ENCODE results near the gene PALM3. TPM values are rescaled to one million over a fixed set of nuclear protein-coding genes. Genes with fewer than 3 reads are reported as not detected.
"Not testable (repeated sequence)": the region's sequence is repeated elsewhere in the genome, so short reads cannot be mapped to it uniquely, and the experiment has no call there.

PALM3 gene
- total and polyA plus RNA-seq, 2 donors (not counting 3 experiments of a cell fraction or from before 2014, with no cell fraction given) = 0.08 to 0.31 TPM

GRCh38 chr19:14042659-14043608 lies 18.9 kb downstream of the PALM3 start:
- H3K4me2 ChIP-seq (ENCODE audit: insufficient read depth, low read length); H3K79me2 ChIP-seq (ENCODE audit: control insufficient read depth, insufficient read depth, low read length); H3K9me1 ChIP-seq (replicated peaks; ENCODE audit: control insufficient read depth, extremely low read depth, insufficient read depth, low read length); dilution Hi-C loops (cut with MboI; ENCODE audit: extremely low pct_ligation_motif_present, low sequenced_read_pairs); H3K36me3 ChIP-seq (ENCODE audit: control insufficient read depth in 2 of 2, extremely low read depth in 1 of 2, insufficient read depth in 2 of 2, low read length in 2 of 2); H3K27me3 ChIP-seq (ENCODE audit: control insufficient read depth in 2 of 2, insufficient read depth in 2 of 2, low read length in 2 of 2); BruUV-seq (replicated peaks); H3K9me3 ChIP-seq (replicated peaks; ENCODE audit: control insufficient read depth, insufficient read depth, low read length); H4K20me1 ChIP-seq (replicated peaks; ENCODE audit: control insufficient read depth, extremely low read depth, insufficient read depth, low read length); H3K4me3 ChIP-seq (replicated peaks in 1 of 3; ENCODE audit: insufficient read depth in 1 of 3, low read depth in 1 of 3, low read length in 3 of 3); H3K4me1 ChIP-seq (ENCODE audit: control insufficient read depth, extremely low read depth, insufficient read depth, low read length): not testable (repeated sequence)
- peak overlapping the region; percentile 48 for H3K27ac ChIP-seq (ENCODE audit: insufficient read depth, low read depth, low read length)
- CTCF ChIA-PET = interaction anchor here (0.7 to 3.8 kb wide), 20 partner anchors 9 to 163 kb away, joined by 3 to 22 read pairs (median 4); partner anchors contain the start of genes ASF1B, IL27RA, RFX1 and RLN3
- intact Hi-C loops (cut with micrococcal nuclease) = loop anchor here (1.0 to 10.0 kb wide), 4 partner anchors 36 to 448 kb away; partner anchors contain the start of genes DCAF15 and RFX1
- H2AFZ ChIP-seq (ENCODE audit: low read depth, low read length) = peak overlapping the region; percentile 48
- peak overlapping the region; percentile 13 for H3K9ac ChIP-seq (replicated peaks; ENCODE audit: extremely low read depth, insufficient read depth, low read length)
- peak; percentile 59 to 63 for TF ChIP-seq CTCF (IDR thresholded peaks at IDR 0.05; ENCODE audit: extremely low read depth in 1 of 2, insufficient read depth in 1 of 2, low read depth in 1 of 2, low read length in 2 of 2)
- POLR2A ChIA-PET = interaction anchor here (0.7 kb wide), 1 partner anchor 819 kb away, joined by 3 read pairs; no protein-coding TSS in a partner anchor
- FAIRE-seq (peak; percentile 69), DNase-seq (ENCODE audit: low read depth, low spot score) (peak; percentile 78)

- CTCF ChIA-PET = interaction anchor here (0.9 to 3.1 kb wide), 4 partner anchors 8 to 178 kb away, joined by 3 to 12 read pairs (median 3); partner anchors contain the start of gene IL27RA
- H3K4me2 ChIP-seq (ENCODE audit: insufficient read depth, low read length) = no peak overlapping the region
- dilution Hi-C loops (cut with MboI; ENCODE audit: extremely low pct_ligation_motif_present, low sequenced_read_pairs) = no loop called here
These were observed 22.7 kb downstream of the PALM3 start for GRCh38 chr19:14039181-14039580.

More at GRCh38 chr19:14039181-14039580, 22.7 kb downstream of the PALM3 start:
- no peak overlapping the region for H3K27ac ChIP-seq (ENCODE audit: insufficient read depth, low read depth, low read length)
- TF ChIP-seq POLR2A (IDR thresholded peaks at IDR 0.05; ENCODE audit: low read depth, low read length) (no peak), EZH2 (IDR thresholded peaks at IDR 0.05; ENCODE audit: borderline replicate concordance, low read depth, low read length, severe bottlenecking) (no peak), GATA2 (IDR thresholded peaks at IDR 0.05; ENCODE audit: insufficient read depth, insufficient read length, low read depth, low read length) (no peak), FOS (IDR thresholded peaks at IDR 0.05; ENCODE audit: borderline replicate concordance, insufficient read depth, low read length) (no peak), JUN (IDR thresholded peaks at IDR 0.05; ENCODE audit: borderline replicate concordance, insufficient read depth, insufficient read length, low read depth) (no peak), MYC (IDR thresholded peaks at IDR 0.05; ENCODE audit: low read depth, low read length) (no peak), MAX (IDR thresholded peaks at IDR 0.05; ENCODE audit: insufficient read depth, insufficient read length) (no peak), POLR2AphosphoS5 (IDR thresholded peaks at IDR 0.05; ENCODE audit: insufficient read depth, low read depth, low read length) (no peak), CTCF (IDR thresholded peaks at IDR 0.05; ENCODE audit: extremely low read depth in 1 of 2, insufficient read depth in 1 of 2, low read depth in 1 of 2, low read length in 2 of 2) (no peak)
- BruUV-seq (replicated peaks) = no TSS peak
- H3K4me1 ChIP-seq (ENCODE audit: control insufficient read depth, extremely low read depth, insufficient read depth, low read length) = no peaks in the 10 kb centered on the region
- no peaks in the 10 kb centered on the region for H3K36me3 ChIP-seq (ENCODE audit: control insufficient read depth in 2 of 2, extremely low read depth in 1 of 2, insufficient read depth in 2 of 2, low read length in 2 of 2)
- FAIRE-seq = no peak
- no peaks in the 10 kb centered on the region for H4K20me1 ChIP-seq (replicated peaks; ENCODE audit: control insufficient read depth, extremely low read depth, insufficient read depth, low read length)
- no peaks in the 10 kb centered on the region for H3K27me3 ChIP-seq (ENCODE audit: control insufficient read depth in 2 of 2, insufficient read depth in 2 of 2, low read length in 2 of 2)
- H3K4me3 ChIP-seq (replicated peaks in 1 of 3; ENCODE audit: insufficient read depth in 1 of 3, low read depth in 1 of 3, low read length in 3 of 3) = no peak overlapping the region
- no peaks in the 10 kb centered on the region for H3K9me3 ChIP-seq (replicated peaks; ENCODE audit: control insufficient read depth, insufficient read depth, low read length)
- intact Hi-C loops (cut with micrococcal nuclease) = no loop called here
- no peak overlapping the region for H2AFZ ChIP-seq (ENCODE audit: low read depth, low read length)
- no peak overlapping the region for H3K9ac ChIP-seq (replicated peaks; ENCODE audit: extremely low read depth, insufficient read depth, low read length)
- H3K79me2 ChIP-seq (ENCODE audit: control insufficient read depth, insufficient read depth, low read length) = no peaks in the 10 kb centered on the region
- no peaks in the 10 kb centered on the region for H3K9me1 ChIP-seq (replicated peaks; ENCODE audit: control insufficient read depth, extremely low read depth, insufficient read depth, low read length)
- POLR2A ChIA-PET = no interaction called here
- no peak for DNase-seq (ENCODE audit: low read depth, low spot score)

Measured in endothelial cell of umbilical vein (primary cell).